IMR-90 (cell line): ENCODE data around the gene ZDHHC14. TPM values are rescaled to one million over a fixed set of nuclear protein-coding genes. Genes with fewer than 3 reads are reported as not detected.
A peak's percentile ranks its signal among the peaks of the same experiment; 100 is the strongest.

ENCODE experiments used
- ATAC-seq: fragments of 200-7000 bp; cut with Tn5 transposase; 2 replicates; pipeline ENCODE4 v1.9.1; 2020; ENCODE audit warnings: low read depth, mild to moderate bottlenecking, moderate library complexity
- BruUV-seq: library from RNA; stranded (reverse); fragments of 400-500 nt; replicated peaks from 2 replicates; lab custom pipeline; 2021; lab: Mats Ljungman, UMichigan
- CTCF ChIA-PET: fragments of 300-600 bp; formaldehyde crosslinking; extraction: SDS; loops from one replicate; lab custom pipeline; 2021; ENCODE audit warnings: antibody characterized with exemption; lab: Yijun Ruan, JAX
- POLR2A ChIA-PET: fragments of 300-600 bp; sonication (Branson Sonifier 250); formaldehyde crosslinking; loops from one replicate; lab custom pipeline; 2022; ENCODE audit warnings: antibody characterized with exemption; ENCODE audit not compliant: unreplicated experiment; lab: Charles Lee
- DNase-seq: peaks from one replicate; pipeline ENCODE4 v3.0.0; 2013
- H2AFZ ChIP-seq: replicated peaks from 2 replicates; pipeline ENCODE3; 2013; ENCODE audit warnings: low read length, mild to moderate bottlenecking; ENCODE audit not compliant: poor library complexity
- H2AK5ac ChIP-seq: 2 replicates; pipeline ENCODE4 v1.6.1; 2013; ENCODE audit warnings: low read depth, low read length, inconsistent platforms
- H2AK9ac ChIP-seq: replicated peaks from 2 replicates; pipeline ENCODE3; 2013; ENCODE audit warnings: mild to moderate bottlenecking, low read depth, low read length, moderate library complexity; ENCODE audit not compliant: poor library complexity
- H2BK120ac ChIP-seq: 2 replicates; pipeline ENCODE4 v1.6.1; 2013; ENCODE audit warnings: low read depth, low read length, inconsistent platforms
- H2BK15ac ChIP-seq: 3 replicates; pipeline ENCODE4 v1.6.1; 2013; ENCODE audit warnings: low read depth, low read length, inconsistent platforms
- H2BK20ac ChIP-seq: 2 replicates; pipeline ENCODE4 v1.6.1; 2013; ENCODE audit warnings: low read depth, mild to moderate bottlenecking, inconsistent platforms, low read length, moderate library complexity
- H2BK5ac ChIP-seq: 2 replicates; pipeline ENCODE4 v1.6.1; 2013; ENCODE audit warnings: mild to moderate bottlenecking, low read depth, low read length, inconsistent platforms; ENCODE audit not compliant: poor library complexity, severe bottlenecking
- H3K14ac ChIP-seq: replicated peaks from 2 replicates; pipeline ENCODE4 v1.6.1; 2013; ENCODE audit warnings: low read depth, low read length, inconsistent platforms
- H3K18ac ChIP-seq: 2 replicates; pipeline ENCODE4 v1.6.1; 2013; ENCODE audit warnings: low read depth, low read length, control low read depth
- H3K23ac ChIP-seq: 2 replicates; pipeline ENCODE4 v1.6.1; 2013; ENCODE audit warnings: low read depth, low read length, inconsistent platforms
- H3K27ac ChIP-seq: 2 replicates; pipeline ENCODE4 v1.5.1; 2013; ENCODE audit warnings: mild to moderate bottlenecking, control low read depth, low read length; ENCODE audit not compliant: insufficient read depth
- H3K27me3 ChIP-seq: 2 replicates; pipeline ENCODE4 v1.6.1; 2013; ENCODE audit warnings: low read length; ENCODE audit not compliant: control insufficient read depth, insufficient read depth
- H3K36me3 ChIP-seq: 2 replicates; pipeline ENCODE4 v1.6.1; 2013; ENCODE audit warnings: low read length, mixed read lengths; ENCODE audit not compliant: control insufficient read depth, insufficient read depth
- H3K4ac ChIP-seq: 2 replicates; pipeline ENCODE4 v1.6.1; 2013; ENCODE audit warnings: low read depth, low read length, inconsistent platforms
- H3K4me1 ChIP-seq: 2 replicates; pipeline ENCODE4 v1.6.1; 2013; ENCODE audit warnings: low read length, mixed read lengths; ENCODE audit not compliant: control insufficient read depth, insufficient read depth
- H3K4me2 ChIP-seq: 2 replicates; pipeline ENCODE4 v1.6.1; 2013; ENCODE audit warnings: low read depth, mild to moderate bottlenecking, control low read depth, low read length, moderate library complexity
- H3K4me3 ChIP-seq: 2 replicates; pipeline ENCODE4 v1.5.1; 2013; ENCODE audit warnings: low read depth, mild to moderate bottlenecking, control low read depth, low read length, moderate library complexity; ENCODE audit not compliant: insufficient read depth
- H3K56ac ChIP-seq: 2 replicates; pipeline ENCODE4 v1.6.1; 2013; ENCODE audit warnings: low read length, inconsistent platforms; ENCODE audit not compliant: insufficient read depth; ENCODE audit errors: extremely low read depth
- H3K79me1 ChIP-seq, 2 experiments: 2 replicates each; pipeline ENCODE4 v1.6.1; 2013; ENCODE audit warnings: low read length in 2 of 2, inconsistent platforms in 1 of 2, low read depth in 1 of 2
- H3K9ac ChIP-seq: 2 replicates; pipeline ENCODE4 v1.6.1; 2013; ENCODE audit warnings: low read depth, low read length, control low read depth
- H3K9me1 ChIP-seq: 2 replicates; pipeline ENCODE4 v1.6.1; 2013; ENCODE audit warnings: low read length, inconsistent platforms; ENCODE audit not compliant: insufficient read depth
- H3K9me3 ChIP-seq: 2 replicates; pipeline ENCODE4 v1.6.1; 2013; ENCODE audit warnings: low read length; ENCODE audit not compliant: control insufficient read depth, insufficient read depth
- H4K20me1 ChIP-seq: 2 replicates; pipeline ENCODE4 v1.6.1; 2013; ENCODE audit warnings: low read length, inconsistent platforms; ENCODE audit not compliant: insufficient read depth
- H4K5ac ChIP-seq: 2 replicates; pipeline ENCODE4 v1.6.1; 2013; ENCODE audit warnings: mild to moderate bottlenecking, low read depth, low read length, control low read depth
- H4K8ac ChIP-seq, 2 experiments: 2 replicates each; pipeline ENCODE4 v1.6.1; 2013; ENCODE audit warnings: low read depth in 2 of 2, low read length in 2 of 2, control low read depth in 1 of 2, inconsistent platforms in 1 of 2
- H4K91ac ChIP-seq: 2 replicates; pipeline ENCODE4 v1.6.1; 2013; ENCODE audit warnings: low read depth, low read length, inconsistent platforms; ENCODE audit not compliant: insufficient read depth
- BHLHE40 ChIP-seq: fragments of 150-350 bp; IDR thresholded peaks from 2 replicates; pipeline ENCODE4 v1.6.1; 2016; ENCODE audit warnings: mild to moderate bottlenecking, low read depth, low read length
- CEBPB ChIP-seq: IDR thresholded peaks from 2 replicates; pipeline ENCODE4 v1.6.1; 2012; ENCODE audit warnings: low read depth, low read length, improper control_type of control experiment
- CHD1 ChIP-seq: IDR thresholded peaks from 2 replicates; pipeline ENCODE4 v1.6.1; 2012; ENCODE audit warnings: low read depth, low read length, improper control_type of control experiment
- ELK1 ChIP-seq: fragments of 150-350 bp; IDR thresholded peaks from 2 replicates; pipeline ENCODE4 v1.6.1; 2016; ENCODE audit warnings: low read depth, mild to moderate bottlenecking, low read length, moderate library complexity, borderline replicate concordance
- FOS ChIP-seq: fragments of 150-350 bp; IDR thresholded peaks from 2 replicates; pipeline ENCODE4 v1.6.1; 2016; ENCODE audit warnings: low read depth, low read length
- MAFK ChIP-seq: IDR thresholded peaks from 2 replicates; pipeline ENCODE4 v1.6.1; 2012; ENCODE audit warnings: low read depth, low read length, improper control_type of control experiment
- MAZ ChIP-seq: IDR thresholded peaks from 2 replicates; pipeline ENCODE4 v1.6.1; 2012; ENCODE audit warnings: low read depth, mild to moderate bottlenecking, low read length, improper control_type of control experiment, moderate library complexity, borderline replicate concordance
- MXI1 ChIP-seq: IDR thresholded peaks from 2 replicates; pipeline ENCODE4 v1.6.1; 2012; ENCODE audit warnings: low read depth, mild to moderate bottlenecking, low read length, moderate library complexity, borderline replicate concordance
- NFE2L2 ChIP-seq: fragments of 150-350 bp; IDR thresholded peaks from 2 replicates; pipeline ENCODE4 v1.6.1; 2016; ENCODE audit warnings: low read depth, mild to moderate bottlenecking, low read length
- POLR2A ChIP-seq: IDR thresholded peaks from 2 replicates; pipeline ENCODE4 v1.6.1; 2012; ENCODE audit warnings: mild to moderate bottlenecking, low read depth, low read length
- RAD21 ChIP-seq: IDR thresholded peaks from 2 replicates; pipeline ENCODE4 v1.6.1; 2012; ENCODE audit warnings: low read length, improper control_type of control experiment
- RCOR1 ChIP-seq: IDR thresholded peaks from 2 replicates; pipeline ENCODE4 v1.6.1; 2012; ENCODE audit warnings: mild to moderate bottlenecking, low read length, improper control_type of control experiment; ENCODE audit not compliant: insufficient replicate concordance
- RFX5 ChIP-seq: IDR thresholded peaks from 2 replicates; pipeline ENCODE4 v1.8.0; 2012; ENCODE audit warnings: low read depth, mild to moderate bottlenecking, low read length, moderate library complexity
- SMC3 ChIP-seq: fragments of 150-350 bp; IDR thresholded peaks from 2 replicates; pipeline ENCODE4 v1.6.1; 2016; ENCODE audit warnings: low read depth, mild to moderate bottlenecking, antibody characterized with exemption, low read length, moderate library complexity
- whole genome bisulfite sequencing, 2 experiments: methylation state at CpG; one replicate each; pipeline versions ENCODE4 v1.1.5 to v1.1.7; 2013; ENCODE audit warnings: missing lambda C conversion rate in 2 of 2; ENCODE audit not compliant: insufficient read length in 1 of 2; ENCODE audit errors: extremely low coverage in 2 of 2; 5-methylcytosine and 5-hydroxymethylcytosine counted together
- dilution Hi-C: fragments of 300-500 bp; cut with HindIII; formaldehyde crosslinking; loops from one replicate; pipeline ENCODE4 v1.14.3; 2018; ENCODE audit warnings: low sequenced_read_pairs; ENCODE audit not compliant: unreplicated experiment
- in situ Hi-C: fragments of 300-500 bp; cut with MboI; formaldehyde crosslinking; loops from 3 replicates; pipeline ENCODE4 v1.14.3; 2019; ENCODE audit warnings: low sequenced_read_pairs, inconsistent platforms, mixed read lengths
- intact Hi-C: fragments of 100-400 bp; cut with micrococcal nuclease; formaldehyde crosslinking; loops from 2 replicates; pipeline ENCODE4 v1.10.0; 2022
- polyA plus RNA-seq, 3 experiments: library from polyadenylated mRNA; depleted of rRNA; stranded (reverse); fragments of >200 nt; gene quantifications; 2 replicates each; pipeline ENCODE4 v1.2.3, GENCODE V29; 2012; ENCODE audit warnings: low replicate concordance in 1 of 3
- total RNA-seq: library from RNA; depleted of rRNA; stranded (reverse); fragments of >200 nt; gene quantifications from 2 replicates; pipeline ENCODE4 v1.2.3, GENCODE V29; 2012
- TF ChIP-seq, protein P1 (sequence below): conservative IDR thresholded peaks from 2 replicates; pipeline ENCODE4 v1.5.1; 2012; ENCODE audit warnings: mild to moderate bottlenecking, low read depth, low read length, improper control_type of control experiment
- TF ChIP-seq, protein P2 (sequence below): fragments of 150-350 bp; IDR thresholded peaks from 2 replicates; pipeline ENCODE4 v1.6.1; 2017; ENCODE audit warnings: mild to moderate bottlenecking, antibody characterized with exemption, low read length, low read depth

ZDHHC14 gene
- total and polyA plus RNA-seq, 2 of the 4 experiments (the other 2 are of a cell fraction), result 0.90 to 2.0 TPM

DNA sequence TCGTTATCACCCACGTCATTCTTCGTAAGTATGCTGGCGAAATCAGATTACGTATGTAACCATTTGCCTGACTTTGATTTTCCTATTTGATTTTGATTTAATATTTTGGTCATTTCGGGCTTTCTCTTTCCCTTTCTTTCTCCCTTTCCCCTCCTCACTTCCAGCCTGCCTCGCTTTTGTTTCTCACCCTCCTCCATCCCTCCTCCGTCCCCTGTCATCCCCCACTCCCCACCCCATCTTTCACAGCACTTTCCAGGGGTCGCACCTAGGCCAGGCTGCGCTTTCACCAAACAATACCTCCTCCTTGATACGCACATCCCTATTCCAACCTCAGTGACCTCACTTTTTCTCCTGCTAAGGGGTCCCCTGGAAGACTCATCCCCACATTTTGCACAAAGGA is 247.5 kb downstream of the ZDHHC14 start:
- 68% methylated on average over 4 of the region's 11 CpGs; no CpG with 5 or more reads in 1 of the 2 experiments for WGBS, 2 experiments
- no peak overlapping the region for H3K18ac ChIP-seq
- no peak overlapping the region for H2BK20ac ChIP-seq
- no peak for ATAC-seq
- no TSS peak for BruUV-seq
- no peak overlapping the region for H2BK120ac ChIP-seq
- H2AK5ac ChIP-seq, result no peak overlapping the region
- no peak overlapping the region for H2BK5ac ChIP-seq
- in situ Hi-C loops, result no loop called here
- H2AK9ac ChIP-seq, result no peak overlapping the region
- no peak overlapping the region for H3K14ac ChIP-seq
- no peaks in the 10 kb centered on the region for H3K79me1 ChIP-seq
- peaks cover 4% of the 10 kb centered on the region; the same call in 1 of the 2 replicates for H3K9me1 ChIP-seq
- H3K9ac ChIP-seq, result no peak overlapping the region
- H3K4me3 ChIP-seq, result no peak overlapping the region
- no peak overlapping the region for H4K8ac ChIP-seq
- intact Hi-C loops, result no loop called here
- H4K20me1 ChIP-seq, result no peaks in the 10 kb centered on the region
- H2AFZ ChIP-seq, result no peak overlapping the region
- H2BK15ac ChIP-seq, result no peak overlapping the region
- DNase-seq, result no peak
- CTCF ChIA-PET, result interaction anchor here (0.7 kb wide), 1 partner anchor 305 kb away, joined by 3 read pairs; no protein-coding TSS in a partner anchor
- 0 out of 2 replicates have a peak overlapping the region, but pooled peaks have one; percentile 41 for H4K5ac ChIP-seq
- dilution Hi-C loops, result no loop called here
- no peak overlapping the region for H3K23ac ChIP-seq
- H3K4me1 ChIP-seq, result peaks cover 2% of the 10 kb centered on the region; the same call in 1 of the 2 replicates
- no peaks in the 10 kb centered on the region for H3K9me3 ChIP-seq
- H3K27ac ChIP-seq, result no peak overlapping the region
- POLR2A ChIA-PET, result no interaction called here
- no peak overlapping the region for H3K56ac ChIP-seq
- H3K4ac ChIP-seq, result no peak overlapping the region
- no peaks in the 10 kb centered on the region for H3K27me3 ChIP-seq
- H3K36me3 ChIP-seq, result no peaks in the 10 kb centered on the region
- no peak overlapping the region for H3K4me2 ChIP-seq
- H4K91ac ChIP-seq, result no peak overlapping the region
- TF ChIP-seq SMC3 (no peak), RFX5 (no peak), CEBPB (no peak), RAD21 (no peak), CHD1 (no peak), NFE2L2 (no peak), MAZ (no peak), MAFK (no peak), POLR2A (no peak), RCOR1 (no peak), ELK1 (no peak), MXI1 (no peak), FOS (no peak), BHLHE40 (no peak)
- TF ChIP-seq, protein P1, sequence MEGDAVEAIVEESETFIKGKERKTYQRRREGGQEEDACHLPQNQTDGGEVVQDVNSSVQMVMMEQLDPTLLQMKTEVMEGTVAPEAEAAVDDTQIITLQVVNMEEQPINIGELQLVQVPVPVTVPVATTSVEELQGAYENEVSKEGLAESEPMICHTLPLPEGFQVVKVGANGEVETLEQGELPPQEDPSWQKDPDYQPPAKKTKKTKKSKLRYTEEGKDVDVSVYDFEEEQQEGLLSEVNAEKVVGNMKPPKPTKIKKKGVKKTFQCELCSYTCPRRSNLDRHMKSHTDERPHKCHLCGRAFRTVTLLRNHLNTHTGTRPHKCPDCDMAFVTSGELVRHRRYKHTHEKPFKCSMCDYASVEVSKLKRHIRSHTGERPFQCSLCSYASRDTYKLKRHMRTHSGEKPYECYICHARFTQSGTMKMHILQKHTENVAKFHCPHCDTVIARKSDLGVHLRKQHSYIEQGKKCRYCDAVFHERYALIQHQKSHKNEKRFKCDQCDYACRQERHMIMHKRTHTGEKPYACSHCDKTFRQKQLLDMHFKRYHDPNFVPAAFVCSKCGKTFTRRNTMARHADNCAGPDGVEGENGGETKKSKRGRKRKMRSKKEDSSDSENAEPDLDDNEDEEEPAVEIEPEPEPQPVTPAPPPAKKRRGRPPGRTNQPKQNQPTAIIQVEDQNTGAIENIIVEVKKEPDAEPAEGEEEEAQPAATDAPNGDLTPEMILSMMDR, result no peak
- TF ChIP-seq, protein P2, sequence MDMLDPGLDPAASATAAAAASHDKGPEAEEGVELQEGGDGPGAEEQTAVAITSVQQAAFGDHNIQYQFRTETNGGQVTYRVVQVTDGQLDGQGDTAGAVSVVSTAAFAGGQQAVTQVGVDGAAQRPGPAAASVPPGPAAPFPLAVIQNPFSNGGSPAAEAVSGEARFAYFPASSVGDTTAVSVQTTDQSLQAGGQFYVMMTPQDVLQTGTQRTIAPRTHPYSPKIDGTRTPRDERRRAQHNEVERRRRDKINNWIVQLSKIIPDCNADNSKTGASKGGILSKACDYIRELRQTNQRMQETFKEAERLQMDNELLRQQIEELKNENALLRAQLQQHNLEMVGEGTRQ, result no peak
